Lung (tissue), 12 donors: Measurements from ENCODE around the gene PFKFB4. TPM values are rescaled to one million over a fixed set of nuclear protein-coding genes. Genes with fewer than 3 reads are reported as not detected.

ENCODE experiments used
- ATAC-seq: fragments of 200-7000 bp; cut with Tn5 transposase; one replicate; pipeline ENCODE4 v1.9.1; 2020; ENCODE audit warnings: moderate number of reproducible peaks; ENCODE audit not compliant: insufficient read depth, low FRiP score
- DNase-seq, 3 donors: peaks; one replicate each; pipeline ENCODE4 v3.0.0-alpha.2; 2013 to 2017
- H3K27ac ChIP-seq, 2 donors: one replicate each; pipeline ENCODE4 v1.5.1; 2013; ENCODE audit warnings: mild to moderate bottlenecking in 2 of 2, moderate library complexity in 2 of 2, control low read depth in 1 of 2, inconsistent platforms in 1 of 2, low read depth in 1 of 2, low read length in 1 of 2
- H3K27me3 ChIP-seq, 3 donors: one replicate each; pipeline ENCODE4 v1.5.1; 2013; ENCODE audit warnings: low read length in 2 of 3; ENCODE audit not compliant: control insufficient read depth in 3 of 3, insufficient read depth in 3 of 3
- H3K36me3 ChIP-seq, 4 donors: one replicate each; pipeline ENCODE4 v1.5.1; 2013; ENCODE audit warnings: low read length in 4 of 4, mild to moderate bottlenecking in 1 of 4, moderate library complexity in 1 of 4; ENCODE audit not compliant: control insufficient read depth in 4 of 4, insufficient read depth in 4 of 4
- H3K4me1 ChIP-seq, 5 donors: one replicate each; pipeline ENCODE4 v1.5.1; 2013; ENCODE audit warnings: low read length in 5 of 5, mild to moderate bottlenecking in 2 of 5, moderate library complexity in 1 of 5; ENCODE audit not compliant: control insufficient read depth in 5 of 5, insufficient read depth in 5 of 5
- H3K4me3 ChIP-seq: one replicate; pipeline ENCODE4 v1.5.1; 2013; ENCODE audit warnings: mild to moderate bottlenecking, control low read depth, moderate library complexity
- H3K9ac ChIP-seq, 2 donors: one replicate each; pipeline ENCODE4 v1.5.1; 2013; ENCODE audit warnings: low read length in 2 of 2, control low read depth in 1 of 2; ENCODE audit not compliant: insufficient read depth in 1 of 2
- H3K9me3 ChIP-seq, 4 donors: one replicate each; pipeline ENCODE4 v1.5.1; 2013; ENCODE audit warnings: low read length in 3 of 4, mild to moderate bottlenecking in 1 of 4, moderate library complexity in 1 of 4; ENCODE audit not compliant: control insufficient read depth in 4 of 4, insufficient read depth in 3 of 4
- WGBS, 2 donors: extraction: QIAGEN DNeasy Blood & Tissue Kit; methylation state at CpG; one replicate each; pipeline ENCODE4 v1.1.7; 2013; 5-methylcytosine and 5-hydroxymethylcytosine counted together
- polyA plus RNA-seq, 2 donors: library from polyadenylated mRNA; stranded (reverse); fragments of 200-250 nt; gene quantifications; one replicate each; pipeline ENCODE4 v1.2.1, GENCODE V29; 2013
- total RNA-seq, 2 donors: library from RNA; depleted of rRNA in 1 of 2; stranded (reverse); fragments of >200 nt in 1 of 2; gene quantifications; one replicate each; pipeline ENCODE4 v1.2.1, GENCODE V29; 2014 to 2021
- TF ChIP-seq, protein P1 (sequence below): IDR thresholded peaks from 2 replicates; pipeline ENCODE4 v1.5.1; 2012; ENCODE audit warnings: mild to moderate bottlenecking; ENCODE audit errors: control extremely low read depth, extremely low read depth
- donor health status: control.
- donor health status: control.
- donor health status: Bipolar disorder and iron deficiency.
- donor health status: healthy.
- donor health status: DM: yes; HTN: yes; CAD: no.

Gene PFKFB4
- total and polyA plus RNA-seq, 4 donors = 3.6 to 15.9 (median 12.1) TPM

DNA sequence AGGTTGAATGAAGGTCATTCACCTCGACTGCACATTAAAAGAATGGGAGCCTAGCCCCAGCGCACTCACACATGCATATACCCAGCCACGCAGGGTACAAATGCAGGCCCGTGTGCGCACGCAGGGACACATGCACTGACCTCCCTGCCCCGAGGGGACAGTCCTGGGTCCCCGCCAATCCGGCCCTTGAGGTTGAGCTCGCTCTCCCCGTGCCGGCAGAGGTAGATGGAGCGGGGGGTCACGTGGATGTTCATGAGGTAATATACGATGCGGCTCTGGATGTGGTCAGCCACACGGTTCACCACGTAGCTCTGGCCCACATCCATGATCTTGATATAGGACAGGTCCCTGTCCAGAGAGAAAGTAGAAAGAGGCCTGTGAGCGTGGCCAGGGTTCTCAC is 20.5 kb downstream of the PFKFB4 start:
- ATAC-seq = no peak
- H3K9ac ChIP-seq = no peak overlapping the region
- no peak overlapping the region for H3K27ac ChIP-seq
- no peaks in the 10 kb centered on the region for H3K27me3 ChIP-seq
- H3K36me3 ChIP-seq = peaks cover 0 to 21% (median 5%) of the 10 kb centered on the region in 4 donors
- WGBS, 2 donors = 86 to 92% methylated on average over 19 of the region's 19 CpGs
- no peaks in the 10 kb centered on the region for H3K4me1 ChIP-seq
- TF ChIP-seq, protein P1, sequence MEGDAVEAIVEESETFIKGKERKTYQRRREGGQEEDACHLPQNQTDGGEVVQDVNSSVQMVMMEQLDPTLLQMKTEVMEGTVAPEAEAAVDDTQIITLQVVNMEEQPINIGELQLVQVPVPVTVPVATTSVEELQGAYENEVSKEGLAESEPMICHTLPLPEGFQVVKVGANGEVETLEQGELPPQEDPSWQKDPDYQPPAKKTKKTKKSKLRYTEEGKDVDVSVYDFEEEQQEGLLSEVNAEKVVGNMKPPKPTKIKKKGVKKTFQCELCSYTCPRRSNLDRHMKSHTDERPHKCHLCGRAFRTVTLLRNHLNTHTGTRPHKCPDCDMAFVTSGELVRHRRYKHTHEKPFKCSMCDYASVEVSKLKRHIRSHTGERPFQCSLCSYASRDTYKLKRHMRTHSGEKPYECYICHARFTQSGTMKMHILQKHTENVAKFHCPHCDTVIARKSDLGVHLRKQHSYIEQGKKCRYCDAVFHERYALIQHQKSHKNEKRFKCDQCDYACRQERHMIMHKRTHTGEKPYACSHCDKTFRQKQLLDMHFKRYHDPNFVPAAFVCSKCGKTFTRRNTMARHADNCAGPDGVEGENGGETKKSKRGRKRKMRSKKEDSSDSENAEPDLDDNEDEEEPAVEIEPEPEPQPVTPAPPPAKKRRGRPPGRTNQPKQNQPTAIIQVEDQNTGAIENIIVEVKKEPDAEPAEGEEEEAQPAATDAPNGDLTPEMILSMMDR = no peak
- no peak overlapping the region for H3K4me3 ChIP-seq
- no peaks in the 10 kb centered on the region for H3K9me3 ChIP-seq
- DNase-seq = no peak

DNA sequence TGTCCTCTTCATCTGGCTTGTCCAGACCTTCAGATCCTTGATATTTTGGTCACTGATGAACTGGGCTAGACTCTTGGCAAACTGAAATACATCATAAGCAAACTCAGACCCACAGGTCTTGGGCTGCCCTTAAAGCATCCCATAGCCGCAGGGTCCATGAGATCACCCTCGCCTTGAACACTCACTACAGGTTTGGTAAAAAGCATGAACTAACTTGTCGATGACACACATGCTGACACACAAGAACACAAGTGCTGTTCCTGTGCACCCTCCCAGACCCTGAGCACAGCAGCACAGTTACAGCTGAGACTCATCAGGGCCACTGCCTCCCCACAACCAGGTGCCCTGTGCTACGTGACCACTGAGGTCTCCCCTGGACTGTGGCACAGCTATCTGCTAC is 21.0 kb downstream of the PFKFB4 start:
- H3K4me1 ChIP-seq = no peaks in the 10 kb centered on the region
- peaks cover 0 to 21% (median 5%) of the 10 kb centered on the region in 4 donors for H3K36me3 ChIP-seq
- WGBS, 2 donors = 96 to 97% methylated on average over 4 of the region's 4 CpGs

DNA sequence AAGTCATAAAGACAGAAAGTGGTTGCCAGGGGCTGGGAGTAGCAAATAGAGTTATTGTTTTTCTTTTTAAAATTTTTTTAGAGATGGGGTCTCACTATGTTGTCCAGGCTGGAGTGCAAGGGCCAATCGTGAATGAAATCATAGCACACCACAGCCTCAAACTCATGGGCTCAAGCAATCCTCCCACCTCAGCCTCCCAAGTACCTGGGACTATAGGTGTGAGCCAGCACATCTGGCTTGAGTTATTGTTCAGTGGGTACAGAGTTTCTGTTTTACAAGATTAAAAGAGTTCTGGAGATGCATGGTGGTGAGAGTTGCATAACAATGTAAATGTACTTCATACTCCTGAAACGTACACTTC is 23.6 kb downstream of the PFKFB4 start:
- Histone ChIP-seq H3K4me1 (no peaks in the 10 kb centered on the region), H3K9ac (no peak overlapping the region), H3K27ac (peak overlapping the region in 1 of 2 donors; percentile 48), H3K9me3 (no peaks in the 10 kb centered on the region), H3K36me3 (peaks cover 0 to 21% (median 4%) of the 10 kb centered on the region in 4 donors), H3K27me3 (no peaks in the 10 kb centered on the region), H3K4me3 (no peak overlapping the region)
- TF ChIP-seq, protein P1 = no peak
- ATAC-seq = no peak
- whole genome bisulfite sequencing, 2 donors = 80 to 88% methylated on average over 2 of the region's 2 CpGs
- no peak for DNase-seq

More for the DNA sequence above, 21.0 kb downstream of the PFKFB4 start:
- no peaks in the 10 kb centered on the region for H3K9me3 ChIP-seq
- DNase-seq = no peak
- H3K27me3 ChIP-seq = no peaks in the 10 kb centered on the region
- TF ChIP-seq, protein P1 = no peak
- H3K9ac ChIP-seq = no peak overlapping the region
- H3K4me3 ChIP-seq = no peak overlapping the region
- no peak overlapping the region for H3K27ac ChIP-seq
- ATAC-seq = no peak
